OCI-M2 (cell line): ENCODE measurements around the gene DNAJC5.

Experiments
- DNase-seq: peaks from one replicate; lab custom pipeline; 2025; ENCODE audit not compliant: unreplicated experiment; lab: John Stamatoyannopoulos, UW

DNAJC5 gene

GRCh38 chr20:63939061-63939935 is 44.4 kb downstream of the DNAJC5 start:
- no peak for DNase-seq

GRCh38 chr20:63940071-63940471 is 45.1 kb downstream of the DNAJC5 start:
- DNase-seq = no peak

GRCh38 chr20:63940472-63941266 is 45.7 kb downstream of the DNAJC5 start:
- DNase-seq = no peak

GRCh38 chr20:63941282-63942081 is 46.6 kb downstream of the DNAJC5 start:
- no peak for DNase-seq

GRCh38 chr20:63942250-63942951 is 47.5 kb downstream of the DNAJC5 start:
- DNase-seq = no peak

- DNase-seq = no peak
These were observed 48.3 kb downstream of the DNAJC5 start for GRCh38 chr20:63942969-63943807.

- no peak for DNase-seq
These were observed 48.8 kb downstream of the DNAJC5 start for GRCh38 chr20:63943808-63944077.

GRCh38 chr20:63944078-63944941 is 49.4 kb downstream of the DNAJC5 start:
- DNase-seq = no peak

GRCh38 chr20:63945031-63945658 is 50.2 kb downstream of the DNAJC5 start:
- DNase-seq = no peak

GRCh38 chr20:63945921-63946920 is 51.3 kb downstream of the DNAJC5 start:
- DNase-seq = no peak

GRCh38 chr20:63946986-63947637 is 52.2 kb downstream of the DNAJC5 start:
- no peak for DNase-seq

GRCh38 chr20:63947638-63948456 is 52.9 kb downstream of the DNAJC5 start:
- no peak for DNase-seq

- DNase-seq = no peak
These were observed 55.9 kb downstream of the DNAJC5 start for GRCh38 chr20:63950701-63951397.

GRCh38 chr20:63951398-63952209 is 56.7 kb downstream of the DNAJC5 start:
- no peak for DNase-seq

- no peak for DNase-seq
These were observed 57.2 kb downstream of the DNAJC5 start for GRCh38 chr20:63952210-63952535.
